Tibial nerve (tissue), 4 donors: ENCODE data around the gene MCU. TPM values are rescaled to one million over a fixed set of nuclear protein-coding genes. Genes with fewer than 3 reads are reported as not detected.
"Not testable (repeated sequence)": the region's sequence is repeated elsewhere in the genome, so short reads cannot be mapped to it uniquely, and the experiment has no call there.

Experiments
- DNase-seq, 2 donors: peaks; one replicate each; pipeline ENCODE4 v3.0.0-alpha.2; 2019; ENCODE audit warnings: low spot score in 2 of 2
- H3K27ac ChIP-seq, 4 donors: fragments of 200-600 bp; sonication (generic) in 3 of 4; one replicate each; pipeline ENCODE4 v1.5.1; 2017 to 2019; ENCODE audit warnings: mild to moderate bottlenecking in 1 of 4
- H3K27me3 ChIP-seq, 2 donors: fragments of 200-600 bp; sonication (generic) in 1 of 2; one replicate each; pipeline versions ENCODE4 v1.5.1 to v1.6.0; 2017 to 2019
- H3K36me3 ChIP-seq, 3 donors: fragments of 200-600 bp; sonication (generic); one replicate each; pipeline ENCODE4 v1.5.1; 2018 to 2019
- H3K4me1 ChIP-seq, 4 donors: fragments of 200-600 bp; sonication (generic) in 3 of 4; one replicate each; pipeline ENCODE4 v1.5.1; 2017 to 2019
- H3K4me3 ChIP-seq, 4 donors: fragments of 200-600 bp; sonication (generic) in 3 of 4; one replicate each; pipeline ENCODE4 v1.5.1; 2017 to 2019; ENCODE audit warnings: mild to moderate bottlenecking in 1 of 4, moderate library complexity in 1 of 4
- H3K9me3 ChIP-seq, 4 donors: fragments of 200-600 bp; sonication (generic) in 3 of 4; one replicate each; pipeline ENCODE4 v1.5.1; 2017 to 2019
- CTCF ChIP-seq, 5 experiments: fragments of 200-600 bp in 3 of 5; fragments of 450-650 bp in 2 of 5; sonication (generic) in 3 of 5; IDR thresholded peaks; one replicate each; pipeline ENCODE4 v1.5.1; 2016 to 2019; ENCODE audit warnings: antibody characterized with exemption in 5 of 5, mild to moderate bottlenecking in 3 of 5, moderate library complexity in 2 of 5
- EP300 ChIP-seq, 2 donors: sonication (generic); formaldehyde crosslinking; IDR thresholded peaks; one replicate each; pipeline ENCODE4 v1.6.1; 2017; ENCODE audit warnings: antibody characterized with exemption in 2 of 2, mild to moderate bottlenecking in 1 of 2
- POLR2A ChIP-seq, 2 donors: fragments of 450-650 bp; IDR thresholded peaks; one replicate each; pipeline ENCODE4 v1.6.1; 2017; ENCODE audit warnings: antibody characterized with exemption in 2 of 2, mild to moderate bottlenecking in 2 of 2, moderate library complexity in 2 of 2
- WGBS, 2 donors: methylation state at CpG; one replicate each; pipeline ENCODE4 v1.1.5; 2018; 5-methylcytosine and 5-hydroxymethylcytosine counted together
- total RNA-seq, 4 donors: library from RNA; depleted of rRNA; stranded (reverse); fragments of >200 nt; gene quantifications; one replicate each; pipeline ENCODE4 v1.1.0, GENCODE V29; 2016

MCU gene
- 10 to 100 TPM in 3 of 4 donors, 1 to 10 TPM in 1; 6.7 to 16.4 (median 14.2) TPM for total RNA-seq

GRCh38 chr10:72691863-72692743 is at the start of gene MCU:
TSS of gene MCU (plus strand) at chr10:72692143. CDS start at chr10:72692152, 9 bp downstream.
- H3K9me3 ChIP-seq: no peaks in the 10 kb centered on the region
- peak within 1 kb of the TSS; percentile 83 to 94 (median 90) for H3K27ac ChIP-seq
- H3K4me1 ChIP-seq: peaks cover 0 to 33% (median 13%) of the 10 kb centered on the region in 4 donors
- no peaks in the 10 kb centered on the region for H3K27me3 ChIP-seq
- H3K4me3 ChIP-seq: peak within 1 kb of the TSS; percentile 69 to 89 (median 85)
- WGBS, 2 donors: 1% methylated on average over 20 to 26 of the region's 83 CpGs
- DNase-seq: peak; percentile 88 to 92
- H3K36me3 ChIP-seq: no peaks in the 10 kb centered on the region
- TF ChIP-seq POLR2A (IDR thresholded peaks at IDR 0.05) (peak; percentile 75 to 94), CTCF (IDR thresholded peaks at IDR 0.05) (peak in 2 of 5 experiments; percentile 11 to 28), EP300 (IDR thresholded peaks at IDR 0.05) (peak in 1 of 2 donors; percentile 88)

GRCh38 chr10:72642318-72642717 is 49.6 kb upstream of the MCU start:
- TF ChIP-seq EP300 (IDR thresholded peaks at IDR 0.05) (no peak), CTCF (IDR thresholded peaks at IDR 0.05) (no peak), POLR2A (IDR thresholded peaks at IDR 0.05) (no peak)
- no peak for DNase-seq
- Histone ChIP-seq H3K4me3 (no peak overlapping the region), H3K27ac (no peak overlapping the region), H3K4me1 (peaks cover 0 to 3% (median 0%) of the 10 kb centered on the region in 4 donors), H3K9me3 (no peaks in the 10 kb centered on the region), H3K27me3 (no peaks in the 10 kb centered on the region), H3K36me3 (no peaks in the 10 kb centered on the region)
- 93% methylated on average over 5 of the region's 5 CpGs for WGBS, 2 donors

- Histone ChIP-seq H3K27me3 (no peaks in the 10 kb centered on the region), H3K4me3 (no peak overlapping the region), H3K27ac (no peak overlapping the region), H3K4me1 (no peaks in the 10 kb centered on the region), H3K9me3 (no peaks in the 10 kb centered on the region), H3K36me3 (no peaks in the 10 kb centered on the region)
- 86 to 93% methylated on average over 2 of the region's 2 CpGs for WGBS, 2 donors
- TF ChIP-seq EP300 (IDR thresholded peaks at IDR 0.05) (no peak), CTCF (IDR thresholded peaks at IDR 0.05) (no peak), POLR2A (IDR thresholded peaks at IDR 0.05) (no peak)
- no peak for DNase-seq
Measured at GRCh38 chr10:72645263-72645858, 46.6 kb upstream of the MCU start.

GRCh38 chr10:72646971-72647370 is 45.0 kb upstream of the MCU start:
- WGBS, 2 donors: 90 to 95% methylated on average over 3 of the region's 3 CpGs
- not testable (repeated sequence) for H3K27ac ChIP-seq, H3K27me3 ChIP-seq, H3K36me3 ChIP-seq, H3K4me1 ChIP-seq, H3K9me3 ChIP-seq, H3K4me3 ChIP-seq, DNase-seq

- Histone ChIP-seq H3K9me3 (no peaks in the 10 kb centered on the region), H3K36me3 (no peaks in the 10 kb centered on the region), H3K4me3 (no peak overlapping the region), H3K27me3 (no peaks in the 10 kb centered on the region), H3K27ac (no peak overlapping the region), H3K4me1 (no peaks in the 10 kb centered on the region)
- TF ChIP-seq POLR2A (IDR thresholded peaks at IDR 0.05): no peak
- no peak for TF ChIP-seq CTCF (IDR thresholded peaks at IDR 0.05)
- TF ChIP-seq EP300 (IDR thresholded peaks at IDR 0.05): no peak
- no peak for DNase-seq
- 97% methylated on average over 1 of the region's 1 CpG for WGBS, 2 donors
Measured at GRCh38 chr10:72648301-72648700, 43.6 kb upstream of the MCU start.
